ENCODE data around the gene INPP5J.

The INPP5J gene

DNA sequence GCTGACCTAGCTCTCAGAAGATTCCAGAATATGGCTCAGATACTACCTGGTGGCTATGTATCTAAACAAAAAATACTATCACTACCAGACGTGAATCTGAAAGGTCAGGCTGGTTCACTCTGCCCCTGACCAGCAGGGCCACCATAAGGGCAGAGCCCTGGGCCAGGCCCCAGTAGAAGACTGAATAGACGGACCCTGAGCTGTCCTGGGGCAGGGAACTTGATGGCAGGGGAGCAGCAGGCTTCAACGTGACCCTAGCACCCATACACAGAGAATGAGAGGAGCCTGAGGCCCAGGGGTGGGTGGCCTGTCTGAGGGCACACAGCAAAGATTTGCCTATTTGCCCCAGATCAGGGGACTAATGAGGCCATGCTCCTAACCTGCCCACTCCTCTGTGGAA lies 30.6 kb downstream of the INPP5J start:
- H3K4me2 ChIP-seq (ENCODE audit: low read depth, low read length, poor library complexity, severe bottlenecking), result no peak overlapping the region
- no peak overlapping the region for H3K9ac ChIP-seq (ENCODE audit: low read length)
- H3K9me3 ChIP-seq (ENCODE audit: insufficient read depth, low read length), result no peaks in the 10 kb centered on the region
- H3K9me2 ChIP-seq (replicated peaks; ENCODE audit: insufficient read depth, low read length), result no peaks in the 10 kb centered on the region
- no peaks in the 10 kb centered on the region for H4K20me1 ChIP-seq (ENCODE audit: low read depth, low read length)
- H2AFZ ChIP-seq (ENCODE audit: low read depth, low read length, severe bottlenecking), result no peak overlapping the region
- no peak overlapping the region for H3K27ac ChIP-seq (ENCODE audit: low read depth, low read length)
- no peaks in the 10 kb centered on the region for H3K36me3 ChIP-seq (ENCODE audit: low read length)
- H3K79me2 ChIP-seq (ENCODE audit: insufficient read depth, low read length), result no peaks in the 10 kb centered on the region
- no peak overlapping the region for H3K4me3 ChIP-seq (ENCODE audit: insufficient read depth, low read length, poor library complexity, severe bottlenecking)
- H3K27me3 ChIP-seq (ENCODE audit: low read length), result no peaks in the 10 kb centered on the region
- H3F3A ChIP-seq (ENCODE audit: insufficient read depth), result no peaks in the 10 kb centered on the region
- TF ChIP-seq EZH2phosphoT487 (conservative IDR thresholded peaks at IDR 0.05; ENCODE audit: low read length), result no peak
- TF ChIP-seq, protein P1, sequence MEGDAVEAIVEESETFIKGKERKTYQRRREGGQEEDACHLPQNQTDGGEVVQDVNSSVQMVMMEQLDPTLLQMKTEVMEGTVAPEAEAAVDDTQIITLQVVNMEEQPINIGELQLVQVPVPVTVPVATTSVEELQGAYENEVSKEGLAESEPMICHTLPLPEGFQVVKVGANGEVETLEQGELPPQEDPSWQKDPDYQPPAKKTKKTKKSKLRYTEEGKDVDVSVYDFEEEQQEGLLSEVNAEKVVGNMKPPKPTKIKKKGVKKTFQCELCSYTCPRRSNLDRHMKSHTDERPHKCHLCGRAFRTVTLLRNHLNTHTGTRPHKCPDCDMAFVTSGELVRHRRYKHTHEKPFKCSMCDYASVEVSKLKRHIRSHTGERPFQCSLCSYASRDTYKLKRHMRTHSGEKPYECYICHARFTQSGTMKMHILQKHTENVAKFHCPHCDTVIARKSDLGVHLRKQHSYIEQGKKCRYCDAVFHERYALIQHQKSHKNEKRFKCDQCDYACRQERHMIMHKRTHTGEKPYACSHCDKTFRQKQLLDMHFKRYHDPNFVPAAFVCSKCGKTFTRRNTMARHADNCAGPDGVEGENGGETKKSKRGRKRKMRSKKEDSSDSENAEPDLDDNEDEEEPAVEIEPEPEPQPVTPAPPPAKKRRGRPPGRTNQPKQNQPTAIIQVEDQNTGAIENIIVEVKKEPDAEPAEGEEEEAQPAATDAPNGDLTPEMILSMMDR (IDR thresholded peaks at IDR 0.05; ENCODE audit: insufficient read depth, low read length, poor library complexity, severe bottlenecking), result no peak

DNA sequence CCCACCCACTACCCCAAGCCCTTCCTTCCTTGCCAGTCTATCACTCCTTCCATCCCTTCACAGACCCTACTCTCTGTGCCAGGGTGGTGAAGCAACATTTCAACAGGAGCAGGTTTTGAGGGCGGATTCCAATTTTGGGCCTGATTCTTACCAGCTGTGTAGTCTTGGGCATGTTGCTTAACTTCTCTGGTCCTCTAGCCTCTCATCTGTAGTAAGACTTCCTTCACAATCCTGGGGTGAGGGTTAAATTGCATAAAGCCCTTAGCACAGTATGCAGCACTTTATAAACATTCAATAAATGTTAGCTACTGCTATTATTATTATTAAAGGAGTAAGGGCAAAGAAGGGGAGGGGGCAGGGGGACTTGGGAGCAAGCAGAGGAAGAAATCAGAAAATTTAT lies 32.2 kb downstream of the INPP5J start:
- H3K79me2 ChIP-seq (ENCODE audit: insufficient read depth, low read length), result no peaks in the 10 kb centered on the region
- no peak overlapping the region for H2AFZ ChIP-seq (ENCODE audit: low read depth, low read length, severe bottlenecking)
- no peak overlapping the region for H3K4me2 ChIP-seq (ENCODE audit: low read depth, low read length, poor library complexity, severe bottlenecking)
- no peak for TF ChIP-seq EZH2phosphoT487 (conservative IDR thresholded peaks at IDR 0.05; ENCODE audit: low read length)
- TF ChIP-seq, protein P1 (IDR thresholded peaks at IDR 0.05; ENCODE audit: insufficient read depth, low read length, poor library complexity, severe bottlenecking), result no peak
- peaks cover 5% of the 10 kb centered on the region for H3F3A ChIP-seq (ENCODE audit: insufficient read depth)
- H3K36me3 ChIP-seq (ENCODE audit: low read length), result no peaks in the 10 kb centered on the region
- no peak overlapping the region for H3K27ac ChIP-seq (ENCODE audit: low read depth, low read length)
- H4K20me1 ChIP-seq (ENCODE audit: low read depth, low read length), result no peaks in the 10 kb centered on the region
- H3K4me3 ChIP-seq (ENCODE audit: insufficient read depth, low read length, poor library complexity, severe bottlenecking), result no peak overlapping the region
- H3K9me3 ChIP-seq (ENCODE audit: insufficient read depth, low read length), result no peaks in the 10 kb centered on the region
- no peaks in the 10 kb centered on the region for H3K9me2 ChIP-seq (replicated peaks; ENCODE audit: insufficient read depth, low read length)
- no peak overlapping the region for H3K9ac ChIP-seq (ENCODE audit: low read length)
- H3K27me3 ChIP-seq (ENCODE audit: low read length), result no peaks in the 10 kb centered on the region

DNA sequence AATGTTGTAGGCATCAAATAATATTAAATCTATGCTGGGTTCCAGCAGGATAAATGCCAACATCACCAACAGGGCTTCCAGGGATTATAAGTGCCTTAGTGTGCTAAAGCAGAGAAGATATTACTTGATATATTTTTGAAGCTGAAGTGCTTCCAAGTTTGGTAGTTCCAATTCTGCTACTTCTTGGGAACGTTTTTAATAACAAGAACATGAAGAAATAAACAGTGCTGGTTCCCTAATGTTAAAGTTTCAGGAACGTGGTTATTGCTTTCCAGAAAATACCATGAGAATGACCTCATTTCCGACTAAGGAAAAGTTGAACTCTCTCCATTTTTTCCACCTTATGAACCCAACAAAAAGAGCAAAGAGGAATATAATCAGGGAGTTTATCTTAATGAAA lies 32.7 kb downstream of the INPP5J start:
- Histone ChIP-seq H2AFZ (ENCODE audit: low read depth, low read length, severe bottlenecking) (no peak overlapping the region), H3K4me2 (ENCODE audit: low read depth, low read length, poor library complexity, severe bottlenecking) (no peak overlapping the region)

More for the DNA sequence above, 32.7 kb downstream of the INPP5J start:
- Histone ChIP-seq H3K9me2 (replicated peaks; ENCODE audit: insufficient read depth, low read length) (no peaks in the 10 kb centered on the region), H3K27me3 (ENCODE audit: low read length) (no peaks in the 10 kb centered on the region), H3K4me3 (ENCODE audit: insufficient read depth, low read length, poor library complexity, severe bottlenecking) (no peak overlapping the region), H3K9me3 (ENCODE audit: insufficient read depth, low read length) (no peaks in the 10 kb centered on the region), H3K9ac (ENCODE audit: low read length) (no peak overlapping the region), H3F3A (ENCODE audit: insufficient read depth) (peaks cover 5% of the 10 kb centered on the region), H4K20me1 (ENCODE audit: low read depth, low read length) (no peaks in the 10 kb centered on the region), H3K36me3 (ENCODE audit: low read length) (no peaks in the 10 kb centered on the region), H3K79me2 (ENCODE audit: insufficient read depth, low read length) (peaks cover 2% of the 10 kb centered on the region; the same call in 1 of the 2 replicates), H3K27ac (ENCODE audit: low read depth, low read length) (no peak overlapping the region)
- TF ChIP-seq EZH2phosphoT487 (conservative IDR thresholded peaks at IDR 0.05; ENCODE audit: low read length), result no peak
- TF ChIP-seq, protein P1 (IDR thresholded peaks at IDR 0.05; ENCODE audit: insufficient read depth, low read length, poor library complexity, severe bottlenecking), result no peak

All from SU-DHL-6 (cell line).